Esophagus squamous epithelium (tissue), 4 donors: ENCODE measurements around the gene GSE1.
A peak's percentile ranks its signal among the peaks of the same experiment; 100 is the strongest.

ENCODE experiments used
- POLR2A ChIP-seq, 4 donors: fragments of 450-650 bp; IDR thresholded peaks; one replicate each; pipeline ENCODE4 v1.6.1; 2017; ENCODE audit warnings: antibody characterized with exemption in 4 of 4, mild to moderate bottlenecking in 4 of 4, moderate library complexity in 3 of 4
- TF ChIP-seq, protein P1 (sequence below), 6 experiments: fragments of 450-650 bp in 4 of 6; fragments of 200-600 bp in 2 of 6; sonication (generic) in 2 of 6; IDR thresholded peaks; one replicate each; pipeline ENCODE4 v1.5.1; 2016 to 2019; ENCODE audit warnings: antibody characterized with exemption in 6 of 6, mild to moderate bottlenecking in 4 of 6, moderate library complexity in 4 of 6

DNA sequence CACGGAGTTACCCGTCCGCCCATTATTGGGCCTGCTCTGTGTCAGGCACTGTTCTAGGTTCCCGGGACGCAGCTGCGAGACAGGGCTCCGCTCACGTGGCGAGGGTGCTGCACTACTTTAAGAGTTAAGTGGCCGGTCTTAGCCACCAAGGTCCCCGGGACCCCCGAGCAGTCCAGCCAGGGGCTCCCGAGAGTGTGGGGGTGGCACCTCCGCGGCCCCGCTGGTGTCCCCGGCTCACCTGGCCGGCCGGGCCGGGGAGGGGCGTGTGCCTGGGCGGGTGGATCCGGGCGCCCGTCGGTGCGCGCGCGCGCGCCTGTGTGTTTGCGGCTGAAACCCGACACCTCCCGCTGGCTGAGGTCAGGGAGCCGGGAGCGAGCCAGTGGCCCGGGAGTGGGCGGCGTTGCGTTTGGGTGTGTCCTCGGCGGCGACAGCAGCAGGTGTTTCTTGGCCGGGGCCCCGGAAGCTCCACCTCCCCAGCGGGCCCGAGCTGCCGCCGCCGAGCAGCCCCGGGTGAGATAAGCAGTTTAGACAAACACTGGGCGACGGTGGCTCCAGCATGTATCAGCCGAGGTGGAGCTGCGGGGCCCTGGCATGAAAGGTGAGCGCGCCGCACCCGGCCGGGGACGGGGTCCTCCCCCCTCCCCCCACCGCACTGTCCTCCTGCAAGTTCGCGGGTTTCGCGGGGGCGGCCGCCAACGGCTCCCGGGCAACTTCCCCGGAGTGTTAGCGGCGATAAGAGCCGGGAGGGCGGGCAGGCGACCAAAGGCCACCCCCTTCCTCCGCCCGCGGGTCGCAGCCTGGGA is at the start of gene GSE1:
- TF ChIP-seq, protein P1, sequence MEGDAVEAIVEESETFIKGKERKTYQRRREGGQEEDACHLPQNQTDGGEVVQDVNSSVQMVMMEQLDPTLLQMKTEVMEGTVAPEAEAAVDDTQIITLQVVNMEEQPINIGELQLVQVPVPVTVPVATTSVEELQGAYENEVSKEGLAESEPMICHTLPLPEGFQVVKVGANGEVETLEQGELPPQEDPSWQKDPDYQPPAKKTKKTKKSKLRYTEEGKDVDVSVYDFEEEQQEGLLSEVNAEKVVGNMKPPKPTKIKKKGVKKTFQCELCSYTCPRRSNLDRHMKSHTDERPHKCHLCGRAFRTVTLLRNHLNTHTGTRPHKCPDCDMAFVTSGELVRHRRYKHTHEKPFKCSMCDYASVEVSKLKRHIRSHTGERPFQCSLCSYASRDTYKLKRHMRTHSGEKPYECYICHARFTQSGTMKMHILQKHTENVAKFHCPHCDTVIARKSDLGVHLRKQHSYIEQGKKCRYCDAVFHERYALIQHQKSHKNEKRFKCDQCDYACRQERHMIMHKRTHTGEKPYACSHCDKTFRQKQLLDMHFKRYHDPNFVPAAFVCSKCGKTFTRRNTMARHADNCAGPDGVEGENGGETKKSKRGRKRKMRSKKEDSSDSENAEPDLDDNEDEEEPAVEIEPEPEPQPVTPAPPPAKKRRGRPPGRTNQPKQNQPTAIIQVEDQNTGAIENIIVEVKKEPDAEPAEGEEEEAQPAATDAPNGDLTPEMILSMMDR (IDR thresholded peaks at IDR 0.05), result no peak
- peak in 3 of 4 donors; percentile 23 to 64 (median 57) for TF ChIP-seq POLR2A (IDR thresholded peaks at IDR 0.05)
